C4-2B (cell line): ENCODE results near the gene LRRFIP1.

Source experiments
- ZFX ChIP-seq: fragments of 450-650 bp; IDR thresholded peaks from 2 replicates; pipeline ENCODE4 v1.6.1; 2017
- TF ChIP-seq, protein P1 (sequence below): fragments of 450-650 bp; conservative IDR thresholded peaks from 2 replicates; pipeline ENCODE4 v1.5.1; 2017; ENCODE audit warnings: mild to moderate bottlenecking

DNA sequence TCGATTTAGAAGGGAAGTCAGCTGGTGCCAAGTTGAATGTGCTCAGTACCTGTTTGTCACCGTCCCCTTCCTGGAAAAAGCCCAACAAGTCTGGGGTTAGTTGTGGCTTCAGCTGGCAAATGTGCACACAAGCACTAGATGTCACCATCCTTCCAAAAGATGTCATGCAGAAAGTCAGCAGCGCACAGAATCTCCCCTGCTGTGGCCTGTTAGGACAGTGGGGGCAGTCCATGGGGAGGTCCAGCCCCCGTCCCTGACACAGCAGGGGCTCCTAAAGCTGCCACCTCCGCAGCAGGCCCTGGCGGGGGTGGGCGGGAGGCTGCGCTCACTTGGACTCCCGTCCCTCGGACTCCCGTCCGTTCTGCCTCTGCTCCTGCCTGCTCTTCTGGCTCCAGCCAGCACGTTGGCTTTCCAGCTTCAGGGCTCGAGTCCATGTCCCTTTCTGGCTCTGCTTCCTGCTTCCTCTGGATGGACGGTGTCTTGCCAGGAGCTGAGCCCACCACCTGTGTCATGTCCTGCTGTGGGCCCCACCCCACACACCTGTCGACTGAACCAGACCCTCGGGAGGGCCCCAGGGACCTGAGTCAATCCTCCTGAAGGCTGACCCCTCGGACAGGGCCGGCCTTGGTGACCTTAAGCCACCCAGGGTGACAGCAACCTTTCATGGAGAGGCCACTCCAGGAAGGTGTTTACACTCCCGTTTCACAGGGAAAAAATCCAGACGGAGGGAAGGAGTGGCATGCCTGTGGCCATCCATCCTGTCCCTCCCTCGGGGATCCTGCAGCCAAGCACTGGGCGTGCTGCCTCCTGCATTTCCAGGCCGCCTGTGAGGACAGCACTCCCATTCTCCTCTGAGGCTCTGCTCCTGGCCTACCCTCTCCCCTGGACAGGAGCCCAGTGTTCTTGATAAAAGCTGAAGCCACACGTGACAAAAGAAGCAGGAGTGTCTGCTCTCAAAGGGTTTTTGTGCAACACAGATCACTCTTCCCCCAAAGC lies 45.3 kb upstream of the LRRFIP1 start:
- TF ChIP-seq, protein P1, sequence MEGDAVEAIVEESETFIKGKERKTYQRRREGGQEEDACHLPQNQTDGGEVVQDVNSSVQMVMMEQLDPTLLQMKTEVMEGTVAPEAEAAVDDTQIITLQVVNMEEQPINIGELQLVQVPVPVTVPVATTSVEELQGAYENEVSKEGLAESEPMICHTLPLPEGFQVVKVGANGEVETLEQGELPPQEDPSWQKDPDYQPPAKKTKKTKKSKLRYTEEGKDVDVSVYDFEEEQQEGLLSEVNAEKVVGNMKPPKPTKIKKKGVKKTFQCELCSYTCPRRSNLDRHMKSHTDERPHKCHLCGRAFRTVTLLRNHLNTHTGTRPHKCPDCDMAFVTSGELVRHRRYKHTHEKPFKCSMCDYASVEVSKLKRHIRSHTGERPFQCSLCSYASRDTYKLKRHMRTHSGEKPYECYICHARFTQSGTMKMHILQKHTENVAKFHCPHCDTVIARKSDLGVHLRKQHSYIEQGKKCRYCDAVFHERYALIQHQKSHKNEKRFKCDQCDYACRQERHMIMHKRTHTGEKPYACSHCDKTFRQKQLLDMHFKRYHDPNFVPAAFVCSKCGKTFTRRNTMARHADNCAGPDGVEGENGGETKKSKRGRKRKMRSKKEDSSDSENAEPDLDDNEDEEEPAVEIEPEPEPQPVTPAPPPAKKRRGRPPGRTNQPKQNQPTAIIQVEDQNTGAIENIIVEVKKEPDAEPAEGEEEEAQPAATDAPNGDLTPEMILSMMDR, result peak; percentile 67
- TF ChIP-seq ZFX, result no peak
